ENCODE data around the gene ZNF770.

GRCh38 chr15:35000511-35000910 lies 12.4 kb upstream of the ZNF770 start:
- no peak for TF ChIP-seq CTCF (conservative IDR thresholded peaks at IDR 0.05)
- no peak for TF ChIP-seq ZFX (IDR thresholded peaks at IDR 0.05)
